Activated CD4-positive, alpha-beta T cell treated with anti-CD3 and anti-CD28 coated beads for 4 hours (primary cell): ENCODE measurements around the gene TBC1D25.

Source experiments
- DNase-seq, 2 donors: peaks; one replicate each; pipeline ENCODE4 v3.0.0-alpha.2; 2020

Gene TBC1D25

GRCh38 chrX:48573690-48574269, 34.3 kb downstream of the TBC1D25 start:
- DNase-seq: peak in 1 of 2 donors; percentile 14

GRCh38 chrX:48574270-48575266, 35.1 kb downstream of the TBC1D25 start, which contains the start of gene RBM3:
TSS of gene RBM3 (plus strand) at chrX:48574484. CDS start at chrX:48575181, 697 bp downstream.
- peak; percentile 88 to 90 for DNase-seq

- no peak for DNase-seq
Measured at GRCh38 chrX:48575642-48576041, 36.1 kb downstream of the TBC1D25 start.

GRCh38 chrX:48576108-48576507, 36.6 kb downstream of the TBC1D25 start:
- DNase-seq: no peak

GRCh38 chrX:48578661-48579128, 39.2 kb downstream of the TBC1D25 start:
- no peak for DNase-seq

- no peak for DNase-seq
Measured at GRCh38 chrX:48579259-48579658, 39.7 kb downstream of the TBC1D25 start.

GRCh38 chrX:48580662-48581061, 41.1 kb downstream of the TBC1D25 start:
- no peak for DNase-seq

GRCh38 chrX:48584698-48585097, 45.2 kb downstream of the TBC1D25 start:
- no peak for DNase-seq

- no peak for DNase-seq
Measured at GRCh38 chrX:48589482-48590162, 50.1 kb downstream of the TBC1D25 start.

- DNase-seq: no peak
Measured at GRCh38 chrX:48590203-48591103, 50.9 kb downstream of the TBC1D25 start.

- DNase-seq: no peak
Measured at GRCh38 chrX:48591255-48591791, 51.8 kb downstream of the TBC1D25 start.

- DNase-seq: no peak
Measured at GRCh38 chrX:48592971-48593370, 53.5 kb downstream of the TBC1D25 start.

GRCh38 chrX:48595929-48596328, 56.4 kb downstream of the TBC1D25 start:
- DNase-seq: no peak

- peak; percentile 87 to 89 for DNase-seq
Measured at GRCh38 chrX:48597353-48598264, 58.1 kb downstream of the TBC1D25 start, which contains the start of gene WDR13. TSS of gene WDR13 (plus strand) at chrX:48597492. CDS start at chrX:48597997, 505 bp downstream.

GRCh38 chrX:48598614-48599013, 59.1 kb downstream of the TBC1D25 start:
- no peak for DNase-seq

- DNase-seq: no peak
Measured at GRCh38 chrX:48599341-48599740, 59.8 kb downstream of the TBC1D25 start.

GRCh38 chrX:48600226-48600625, 60.7 kb downstream of the TBC1D25 start:
- no peak for DNase-seq

- DNase-seq: no peak
Measured at GRCh38 chrX:48601741-48602394, 62.4 kb downstream of the TBC1D25 start.

- DNase-seq: no peak
Measured at GRCh38 chrX:48604701-48605100, 65.2 kb downstream of the TBC1D25 start.

GRCh38 chrX:48606091-48606490, 66.6 kb downstream of the TBC1D25 start:
- DNase-seq: no peak
